ENCODE data around the gene AURKB. TPM values are rescaled to one million over a fixed set of nuclear protein-coding genes. Genes with fewer than 3 reads are reported as not detected.

AURKB gene
- total and polyA plus RNA-seq, 10 of the 15 experiments (the other 5 are each of a cell fraction or from before 2014, with no cell fraction given) = 52.7 to 209 (median 128) TPM

DNA sequence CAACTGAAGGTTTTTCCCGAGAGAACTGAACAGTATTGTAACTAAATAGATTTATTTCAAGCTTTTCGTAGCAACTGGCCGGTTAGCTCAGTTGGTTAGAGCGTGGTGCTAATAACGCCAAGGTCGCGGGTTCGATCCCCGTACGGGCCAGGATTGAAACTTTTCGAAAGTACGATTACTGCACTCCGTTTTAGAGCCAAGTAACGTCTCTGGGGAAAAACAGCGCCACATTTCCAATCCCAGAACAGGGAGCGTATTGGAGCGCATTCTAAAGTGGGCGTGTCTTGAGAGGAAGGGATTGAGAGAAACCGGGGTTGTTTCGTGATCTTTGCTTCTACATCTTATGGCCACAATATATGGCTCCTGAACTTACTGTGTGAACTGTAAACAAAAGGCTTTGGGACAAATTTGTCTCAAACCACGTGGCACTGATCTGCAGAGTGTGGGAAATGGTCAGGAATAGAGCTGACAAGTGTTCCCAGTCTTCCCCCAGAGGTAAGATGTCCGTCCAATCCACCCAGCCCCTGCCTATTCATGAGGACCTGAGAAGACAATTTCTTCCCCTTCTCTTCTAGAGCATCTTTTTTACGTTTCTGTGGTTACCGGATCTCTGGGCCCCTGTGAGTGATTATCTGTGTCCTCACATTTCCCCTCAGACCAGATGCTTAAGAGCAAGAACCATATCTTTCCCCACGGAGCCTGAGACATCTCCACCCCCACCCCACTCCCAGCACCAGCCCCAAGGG lies 22.7 kb downstream of the AURKB start (continued):
- TF ChIP-seq, protein P1, sequence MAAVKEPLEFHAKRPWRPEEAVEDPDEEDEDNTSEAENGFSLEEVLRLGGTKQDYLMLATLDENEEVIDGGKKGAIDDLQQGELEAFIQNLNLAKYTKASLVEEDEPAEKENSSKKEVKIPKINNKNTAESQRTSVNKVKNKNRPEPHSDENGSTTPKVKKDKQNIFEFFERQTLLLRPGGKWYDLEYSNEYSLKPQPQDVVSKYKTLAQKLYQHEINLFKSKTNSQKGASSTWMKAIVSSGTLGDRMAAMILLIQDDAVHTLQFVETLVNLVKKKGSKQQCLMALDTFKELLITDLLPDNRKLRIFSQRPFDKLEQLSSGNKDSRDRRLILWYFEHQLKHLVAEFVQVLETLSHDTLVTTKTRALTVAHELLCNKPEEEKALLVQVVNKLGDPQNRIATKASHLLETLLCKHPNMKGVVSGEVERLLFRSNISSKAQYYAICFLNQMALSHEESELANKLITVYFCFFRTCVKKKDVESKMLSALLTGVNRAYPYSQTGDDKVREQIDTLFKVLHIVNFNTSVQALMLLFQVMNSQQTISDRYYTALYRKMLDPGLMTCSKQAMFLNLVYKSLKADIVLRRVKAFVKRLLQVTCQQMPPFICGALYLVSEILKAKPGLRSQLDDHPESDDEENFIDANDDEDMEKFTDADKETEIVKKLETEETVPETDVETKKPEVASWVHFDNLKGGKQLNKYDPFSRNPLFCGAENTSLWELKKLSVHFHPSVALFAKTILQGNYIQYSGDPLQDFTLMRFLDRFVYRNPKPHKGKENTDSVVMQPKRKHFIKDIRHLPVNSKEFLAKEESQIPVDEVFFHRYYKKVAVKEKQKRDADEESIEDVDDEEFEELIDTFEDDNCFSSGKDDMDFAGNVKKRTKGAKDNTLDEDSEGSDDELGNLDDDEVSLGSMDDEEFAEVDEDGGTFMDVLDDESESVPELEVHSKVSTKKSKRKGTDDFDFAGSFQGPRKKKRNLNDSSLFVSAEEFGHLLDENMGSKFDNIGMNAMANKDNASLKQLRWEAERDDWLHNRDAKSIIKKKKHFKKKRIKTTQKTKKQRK (IDR thresholded peaks at IDR 0.05; ENCODE audit: low read depth, low read length) = no peak
- no peak for TF ChIP-seq WRNIP1 (IDR thresholded peaks at IDR 0.05; ENCODE audit: borderline replicate concordance, low read depth, low read length)
- peak; percentile 100 for TF ChIP-seq ZNF24 (IDR thresholded peaks at IDR 0.05)
- peak; percentile 89 for TF ChIP-seq MEF2B (IDR thresholded peaks at IDR 0.05; ENCODE audit: partially characterized antibody, poor library complexity, severe bottlenecking)
- TF ChIP-seq, protein P2, sequence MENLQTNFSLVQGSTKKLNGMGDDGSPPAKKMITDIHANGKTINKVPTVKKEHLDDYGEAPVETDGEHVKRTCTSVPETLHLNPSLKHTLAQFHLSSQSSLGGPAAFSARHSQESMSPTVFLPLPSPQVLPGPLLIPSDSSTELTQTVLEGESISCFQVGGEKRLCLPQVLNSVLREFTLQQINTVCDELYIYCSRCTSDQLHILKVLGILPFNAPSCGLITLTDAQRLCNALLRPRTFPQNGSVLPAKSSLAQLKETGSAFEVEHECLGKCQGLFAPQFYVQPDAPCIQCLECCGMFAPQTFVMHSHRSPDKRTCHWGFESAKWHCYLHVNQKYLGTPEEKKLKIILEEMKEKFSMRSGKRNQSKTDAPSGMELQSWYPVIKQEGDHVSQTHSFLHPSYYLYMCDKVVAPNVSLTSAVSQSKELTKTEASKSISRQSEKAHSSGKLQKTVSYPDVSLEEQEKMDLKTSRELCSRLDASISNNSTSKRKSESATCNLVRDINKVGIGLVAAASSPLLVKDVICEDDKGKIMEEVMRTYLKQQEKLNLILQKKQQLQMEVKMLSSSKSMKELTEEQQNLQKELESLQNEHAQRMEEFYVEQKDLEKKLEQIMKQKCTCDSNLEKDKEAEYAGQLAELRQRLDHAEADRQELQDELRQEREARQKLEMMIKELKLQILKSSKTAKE (IDR thresholded peaks at IDR 0.05; ENCODE audit: low read depth, poor library complexity, severe bottlenecking) = peak; percentile 39
- TF ChIP-seq PML (IDR thresholded peaks at IDR 0.05; ENCODE audit: low read length) = peak; percentile 75; the same call in 1 of the 2 replicates
- no peak for TF ChIP-seq DPF2 (IDR thresholded peaks at IDR 0.05)
- TF ChIP-seq KLF5 (IDR thresholded peaks at IDR 0.05; ENCODE audit: partially characterized antibody) = no peak
- TF ChIP-seq BACH1 (IDR thresholded peaks at IDR 0.05; ENCODE audit: borderline replicate concordance) = no peak; the same call in 1 of the 2 replicates
- no peak for TF ChIP-seq MTA2 (IDR thresholded peaks at IDR 0.05; ENCODE audit: low read depth)
- no peak for TF ChIP-seq ZNF207 (IDR thresholded peaks at IDR 0.05; ENCODE audit: borderline replicate concordance)
- TF ChIP-seq EP300 (IDR thresholded peaks at IDR 0.05; ENCODE audit: borderline replicate concordance in 1 of 2, control insufficient read depth in 1 of 2, low read depth in 2 of 2, low read length in 2 of 2) = no peak; a peak in 1 of 4 replicates
- TF ChIP-seq, protein P3, sequence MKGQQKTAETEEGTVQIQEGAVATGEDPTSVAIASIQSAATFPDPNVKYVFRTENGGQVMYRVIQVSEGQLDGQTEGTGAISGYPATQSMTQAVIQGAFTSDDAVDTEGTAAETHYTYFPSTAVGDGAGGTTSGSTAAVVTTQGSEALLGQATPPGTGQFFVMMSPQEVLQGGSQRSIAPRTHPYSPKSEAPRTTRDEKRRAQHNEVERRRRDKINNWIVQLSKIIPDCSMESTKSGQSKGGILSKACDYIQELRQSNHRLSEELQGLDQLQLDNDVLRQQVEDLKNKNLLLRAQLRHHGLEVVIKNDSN (IDR thresholded peaks at IDR 0.05; ENCODE audit: borderline replicate concordance, extremely low read length, insufficient read depth, low read depth, low read length) = no peak
- TF ChIP-seq, protein P4, sequence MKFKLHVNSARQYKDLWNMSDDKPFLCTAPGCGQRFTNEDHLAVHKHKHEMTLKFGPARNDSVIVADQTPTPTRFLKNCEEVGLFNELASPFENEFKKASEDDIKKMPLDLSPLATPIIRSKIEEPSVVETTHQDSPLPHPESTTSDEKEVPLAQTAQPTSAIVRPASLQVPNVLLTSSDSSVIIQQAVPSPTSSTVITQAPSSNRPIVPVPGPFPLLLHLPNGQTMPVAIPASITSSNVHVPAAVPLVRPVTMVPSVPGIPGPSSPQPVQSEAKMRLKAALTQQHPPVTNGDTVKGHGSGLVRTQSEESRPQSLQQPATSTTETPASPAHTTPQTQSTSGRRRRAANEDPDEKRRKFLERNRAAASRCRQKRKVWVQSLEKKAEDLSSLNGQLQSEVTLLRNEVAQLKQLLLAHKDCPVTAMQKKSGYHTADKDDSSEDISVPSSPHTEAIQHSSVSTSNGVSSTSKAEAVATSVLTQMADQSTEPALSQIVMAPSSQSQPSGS (IDR thresholded peaks at IDR 0.05; ENCODE audit: low read length) = peak; percentile 68
- TF ChIP-seq RAD51 (IDR thresholded peaks at IDR 0.05) = 0 out of 2 replicates have a peak, but pooled peaks have one; percentile 7
- TF ChIP-seq ATF7 (IDR thresholded peaks at IDR 0.05; ENCODE audit: low read depth) = peak; percentile 6; the same call in 1 of the 2 replicates
- TF ChIP-seq SIX5 (IDR thresholded peaks at IDR 0.05; ENCODE audit: low read depth, low read length, severe bottlenecking) = no peak
- TF ChIP-seq, protein P5, sequence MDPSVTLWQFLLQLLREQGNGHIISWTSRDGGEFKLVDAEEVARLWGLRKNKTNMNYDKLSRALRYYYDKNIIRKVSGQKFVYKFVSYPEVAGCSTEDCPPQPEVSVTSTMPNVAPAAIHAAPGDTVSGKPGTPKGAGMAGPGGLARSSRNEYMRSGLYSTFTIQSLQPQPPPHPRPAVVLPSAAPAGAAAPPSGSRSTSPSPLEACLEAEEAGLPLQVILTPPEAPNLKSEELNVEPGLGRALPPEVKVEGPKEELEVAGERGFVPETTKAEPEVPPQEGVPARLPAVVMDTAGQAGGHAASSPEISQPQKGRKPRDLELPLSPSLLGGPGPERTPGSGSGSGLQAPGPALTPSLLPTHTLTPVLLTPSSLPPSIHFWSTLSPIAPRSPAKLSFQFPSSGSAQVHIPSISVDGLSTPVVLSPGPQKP (IDR thresholded peaks at IDR 0.05; ENCODE audit: low read depth, low read length) = no peak
- peak; percentile 50; the same call in 1 of the 2 replicates for TF ChIP-seq RUNX3 (IDR thresholded peaks at IDR 0.05; ENCODE audit: low read length)
- TF ChIP-seq RELA (IDR thresholded peaks at IDR 0.05; ENCODE audit: borderline replicate concordance, partially characterized antibody) = peak; percentile 70
- TF ChIP-seq LARP7 (IDR thresholded peaks at IDR 0.05) = no peak; the same call in 1 of the 2 replicates

Measured in GM12878 (cell line).